ENCODE results near the gene MBLAC1. TPM values are rescaled to one million over a fixed set of nuclear protein-coding genes. Genes with fewer than 3 reads are reported as not detected.

MBLAC1 gene
- total and polyA plus RNA-seq, 10 of the 15 experiments (the other 5 are each of a cell fraction or from before 2014, with no cell fraction given) = 0.24 to 3.2 (median 1.8) TPM; not detected in 1

DNA sequence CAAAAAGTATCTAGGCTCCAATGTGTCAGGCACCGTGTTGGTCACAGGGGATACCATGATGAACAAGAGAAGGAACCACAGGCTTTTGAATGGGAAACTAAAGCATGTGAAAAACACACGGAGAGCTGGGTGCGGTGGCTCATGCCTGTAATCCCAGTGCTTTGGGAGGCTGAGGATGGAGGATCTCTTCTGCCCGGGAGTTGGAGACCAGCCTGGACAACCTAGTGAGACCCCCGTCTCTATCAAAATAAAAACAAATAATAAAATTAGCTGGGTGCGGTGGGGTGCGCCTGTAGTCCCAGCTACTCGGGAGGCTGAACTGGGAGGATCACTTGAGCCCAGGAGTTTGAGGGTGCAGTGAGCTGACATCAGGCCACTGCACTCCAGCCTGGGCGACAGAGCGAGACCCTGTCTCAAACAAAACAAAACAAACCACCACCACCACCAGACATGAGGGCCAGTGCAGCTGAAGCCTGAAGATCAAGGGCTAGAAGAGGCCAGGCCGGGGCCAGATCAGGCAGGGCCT lies 38.6 kb upstream of the MBLAC1 start:
- ChIA-PET RAD21 (ENCODE audit: unreplicated experiment) (interaction anchor here (1.0 kb wide), 1 partner anchor 13 kb away, joined by 7 read pairs; the partner anchor contains the start of genes AP4M1 and MCM7), CTCF (interaction anchor here (0.8 to 1.1 kb wide), 5 partner anchors 14 to 175 kb away, joined by 3 to 4 read pairs (median 3); partner anchors contain the start of genes AP4M1, MCM7 and ZSCAN21), POLR2A (interaction anchor here (0.5 to 3.9 kb wide), 7 partner anchors 13 to 1054 kb away, joined by 3 to 39 read pairs (median 5); partner anchors contain the start of genes AP4M1, MBLAC1 and MCM7), SMC1A (ENCODE audit: uncharacterized antibody, unreplicated experiment) (interaction anchor here (0.7 kb wide), 1 partner anchor 14 kb away, joined by 3 read pairs; the partner anchor contains the start of gene AP4M1)
- WGBS (ENCODE audit: insufficient coverage, insufficient replicate concordance, low lambda C conversion rate, missing lambda C conversion rate) = 68% methylated on average over 11 of the region's 11 CpGs
- no TSS peak for BruUV-seq (replicated peaks)
- DNase-seq (ENCODE audit: low read depth, low spot score) = no peak
- Histone ChIP-seq H3K4me2 (ENCODE audit: control insufficient read depth, insufficient read depth) (peak overlapping the region; percentile 100), H3K4me1 (ENCODE audit: control insufficient read depth, insufficient read depth, low read length) (peaks cover 6% of the 10 kb centered on the region), H3K36me3 (ENCODE audit: control insufficient read depth in 2 of 2, insufficient read depth in 2 of 2, low read length in 1 of 2) (peaks cover 8 to 24% of the 10 kb centered on the region in 2 experiments), H2AFZ (ENCODE audit: control insufficient read depth, low read depth, low read length) (peak overlapping the region; percentile 91), H3K79me2 (ENCODE audit: control insufficient read depth, insufficient read depth, low read length) (peaks cover 10% of the 10 kb centered on the region), H3K9ac (ENCODE audit: control insufficient read depth, insufficient read depth, low read length) (peak overlapping the region; percentile 90), H3K4me3 (peak overlapping the region; percentile 92), H4K20me1 (ENCODE audit: control insufficient read depth, insufficient read depth) (no peaks in the 10 kb centered on the region), H3K9me3 (replicated peaks; ENCODE audit: control insufficient read depth, insufficient read depth, low read length) (no peaks in the 10 kb centered on the region), H3K27ac (ENCODE audit: control insufficient read depth, insufficient read depth) (peak overlapping the region; percentile 84), H3K27me3 (replicated peaks in 1 of 2; ENCODE audit: control insufficient read depth in 2 of 2, insufficient read depth in 2 of 2, low read length in 1 of 2) (no peaks in the 10 kb centered on the region)
- in situ Hi-C loops (cut with MboI) = no loop called here
- FAIRE-seq = no peak
- ATAC-seq = peak; percentile 9
- TF ChIP-seq, protein P1, sequence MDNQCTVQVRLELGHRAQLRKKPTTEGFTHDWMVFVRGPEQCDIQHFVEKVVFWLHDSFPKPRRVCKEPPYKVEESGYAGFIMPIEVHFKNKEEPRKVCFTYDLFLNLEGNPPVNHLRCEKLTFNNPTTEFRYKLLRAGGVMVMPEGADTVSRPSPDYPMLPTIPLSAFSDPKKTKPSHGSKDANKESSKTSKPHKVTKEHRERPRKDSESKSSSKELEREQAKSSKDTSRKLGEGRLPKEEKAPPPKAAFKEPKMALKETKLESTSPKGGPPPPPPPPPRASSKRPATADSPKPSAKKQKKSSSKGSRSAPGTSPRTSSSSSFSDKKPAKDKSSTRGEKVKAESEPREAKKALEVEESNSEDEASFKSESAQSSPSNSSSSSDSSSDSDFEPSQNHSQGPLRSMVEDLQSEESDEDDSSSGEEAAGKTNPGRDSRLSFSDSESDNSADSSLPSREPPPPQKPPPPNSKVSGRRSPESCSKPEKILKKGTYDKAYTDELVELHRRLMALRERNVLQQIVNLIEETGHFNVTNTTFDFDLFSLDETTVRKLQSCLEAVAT (IDR thresholded peaks at IDR 0.05) = peak; percentile 69
- TF ChIP-seq SMAD1 (IDR thresholded peaks at IDR 0.05; ENCODE audit: low read depth, partially characterized antibody) = no peak
- intact Hi-C loops (cut with micrococcal nuclease; ENCODE audit: unreplicated experiment) = loop anchor here (10.0 kb wide), 1 partner anchor 173 kb away; the partner anchor contains the start of gene TRIM4

Data from GM12878 (cell line).